Activated CD4-positive, alpha-beta T cell treated with anti-CD3 and anti-CD28 coated beads, Interleukin-10, Interleukin-2, amounts not matched to agents 100 ng/mL and 50 ng/mL, durations not matched to agents 16 hours and 8 hours (primary cell): ENCODE results near the gene RUNDC1.

Experiments
- DNase-seq: peaks from one replicate; pipeline ENCODE4 v3.0.0-alpha.2; 2020

RUNDC1 gene

DNA sequence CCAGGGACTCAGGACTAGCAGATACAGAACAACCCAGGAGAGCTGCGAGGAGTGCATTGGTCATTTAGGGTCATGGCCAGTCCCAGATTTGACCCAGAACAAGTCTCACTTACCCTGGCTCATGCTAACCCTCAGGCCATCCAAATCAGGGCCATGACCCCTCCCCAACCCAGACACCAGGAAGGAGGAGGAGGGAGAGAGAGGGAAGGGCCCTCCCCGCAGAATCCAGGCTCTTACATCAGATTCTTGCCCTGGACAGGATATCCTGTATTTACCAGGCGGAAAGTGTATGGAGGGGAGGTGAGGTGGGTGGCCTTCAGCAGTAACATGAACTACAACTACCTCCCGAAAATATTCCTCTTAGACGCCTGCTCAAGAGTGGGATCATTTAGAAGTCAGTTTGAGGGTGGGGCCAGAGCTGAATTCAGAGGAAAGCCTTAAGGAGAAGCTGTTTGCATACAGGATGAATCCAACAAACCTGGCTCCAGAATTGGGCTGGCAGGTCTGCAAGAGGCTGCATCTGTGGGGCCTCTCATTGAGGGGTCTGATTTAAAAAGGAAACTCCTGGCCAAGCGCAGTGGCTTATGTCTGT, 39.8 kb downstream of the RUNDC1 start:
- DNase-seq: no peak

DNA sequence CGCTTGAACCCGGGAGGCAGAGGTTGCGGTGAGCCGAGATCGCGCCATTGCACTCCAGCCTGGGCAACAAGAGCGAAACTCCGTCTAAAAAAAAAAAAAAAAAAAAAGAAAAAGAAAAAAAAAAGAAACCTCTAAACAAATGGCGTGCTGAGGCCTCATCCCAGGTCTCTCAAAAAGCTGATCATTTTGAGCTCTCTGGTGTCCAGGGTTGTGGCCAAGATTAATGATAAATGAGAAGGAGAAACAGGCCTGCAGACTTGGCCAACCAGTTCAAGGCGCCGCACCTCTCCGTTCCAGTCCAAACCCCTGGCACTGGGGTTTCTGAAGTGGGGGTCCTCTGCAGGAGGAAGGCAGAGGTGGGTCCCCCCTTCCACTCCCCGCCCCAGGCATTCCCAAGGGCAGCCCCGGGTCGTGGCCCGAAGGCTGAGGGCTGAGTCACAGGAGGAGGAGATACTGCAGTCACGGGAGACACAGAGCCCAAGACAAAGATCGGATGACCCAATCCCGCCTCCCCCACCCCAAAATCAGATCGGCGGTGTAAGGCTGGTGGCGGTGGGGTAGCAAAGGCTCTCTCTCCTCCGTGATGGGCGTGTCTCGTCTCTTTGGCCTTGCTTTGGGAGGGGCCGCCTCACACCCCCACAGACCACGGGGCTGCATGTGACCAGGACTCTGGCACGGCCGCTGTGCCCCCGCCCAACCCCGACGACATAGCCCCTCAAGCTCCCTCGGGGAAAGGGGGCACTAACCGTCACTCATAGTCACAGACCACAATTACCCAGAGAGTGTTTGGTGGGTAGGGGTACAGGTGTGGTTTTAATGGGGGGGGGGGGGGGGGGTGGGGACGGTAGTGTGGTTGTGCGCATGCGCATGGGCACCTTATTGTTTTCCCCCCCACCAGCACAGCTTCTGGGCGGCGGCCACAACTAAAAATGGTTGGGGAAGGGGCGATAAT, 40.7 kb downstream of the RUNDC1 start:
- no peak for DNase-seq

DNA sequence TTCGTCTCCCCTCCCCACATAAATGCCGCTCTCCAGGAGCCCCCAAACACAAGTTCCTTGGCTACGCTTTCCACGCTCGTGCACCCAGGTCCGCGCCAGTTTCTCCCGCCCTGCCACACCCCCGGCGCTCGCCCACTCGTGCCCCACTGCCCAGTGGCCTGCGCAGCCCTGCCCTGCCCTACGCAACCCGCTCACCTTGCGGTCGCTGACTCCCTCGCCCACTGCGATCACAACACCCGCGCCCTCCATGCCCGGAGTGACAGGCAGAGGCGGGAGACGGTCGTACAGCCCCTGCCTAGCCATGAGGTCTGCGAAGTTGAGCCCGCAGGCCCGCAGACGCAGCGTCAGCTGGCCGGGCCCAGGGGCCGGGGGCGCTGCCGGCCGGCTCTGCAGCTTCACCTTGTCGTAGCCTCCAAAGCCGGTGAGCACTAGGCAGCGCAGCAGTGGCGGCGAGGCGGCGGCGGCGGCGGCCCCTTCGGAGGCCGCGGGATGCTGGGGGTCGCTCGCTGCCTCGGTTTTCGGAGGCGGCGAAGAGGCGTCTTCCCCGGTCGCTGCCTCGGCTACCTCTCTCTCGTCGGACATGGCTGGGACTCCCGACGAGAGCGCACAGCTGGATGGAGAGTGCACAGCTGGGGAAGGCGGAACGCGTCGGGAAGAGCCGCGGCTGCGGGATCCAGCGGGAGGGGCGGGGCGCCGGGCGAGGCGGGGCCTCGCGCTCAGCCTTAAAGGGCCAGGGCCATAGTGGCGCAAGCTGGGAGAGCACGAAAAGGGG, 41.6 kb downstream of the RUNDC1 start, which contains the start of gene VAT1:
Gene VAT1, minus strand, starts transcription at position 645 of the 772 bp plus-strand sequence. Its CDS starts 63 bp downstream, at position 582.
- DNase-seq: peak; percentile 61

DNA sequence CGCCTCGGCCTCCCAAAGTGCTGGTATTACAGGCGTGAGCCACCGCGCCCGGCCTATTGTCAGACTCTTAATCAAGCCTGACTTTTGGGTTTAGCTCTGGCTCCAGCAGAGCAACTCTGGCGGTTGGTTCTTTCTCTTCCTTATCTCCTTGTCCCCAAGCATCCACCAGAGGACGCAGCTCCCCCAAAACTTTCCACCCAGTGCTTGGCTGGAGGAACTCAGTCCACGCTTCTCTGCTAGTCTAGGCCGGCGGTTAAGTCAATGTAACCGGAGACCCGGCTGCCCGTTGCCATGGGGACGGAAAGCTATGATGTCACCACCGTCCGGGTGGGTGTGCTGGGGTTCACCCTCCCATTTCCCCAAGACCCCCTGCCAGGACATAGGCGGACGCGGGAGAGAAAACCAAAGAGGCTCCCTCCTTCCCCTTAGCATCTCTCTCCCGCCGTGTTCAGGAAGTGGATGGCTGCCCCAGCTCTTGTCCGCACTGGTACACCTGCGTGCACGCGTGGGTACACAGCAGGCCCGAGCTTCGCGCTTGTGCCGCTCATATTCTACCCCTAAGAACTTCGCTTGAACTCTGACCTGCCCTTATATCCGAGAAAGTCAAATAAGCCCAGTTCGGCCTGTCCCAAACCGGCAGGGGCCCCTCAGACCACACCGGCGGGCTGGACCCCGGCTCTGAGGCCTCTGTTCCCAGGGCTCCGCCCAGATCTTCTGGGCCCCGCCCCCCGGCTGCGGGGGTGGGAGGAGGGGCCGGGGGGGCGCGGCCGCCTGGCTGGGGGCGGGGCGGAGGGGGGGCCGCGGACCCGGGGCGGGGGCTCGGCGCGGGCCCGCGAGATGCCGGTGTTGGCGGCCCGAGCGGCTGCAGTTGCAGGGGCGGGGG, 44.3 kb downstream of the RUNDC1 start, which contains the start of gene RND2:
Gene RND2, plus strand, starts transcription at position 825 of the 883 bp plus-strand sequence. CDS start 117 bp downstream, outside the sequence.
- peak; percentile 75 for DNase-seq

DNA sequence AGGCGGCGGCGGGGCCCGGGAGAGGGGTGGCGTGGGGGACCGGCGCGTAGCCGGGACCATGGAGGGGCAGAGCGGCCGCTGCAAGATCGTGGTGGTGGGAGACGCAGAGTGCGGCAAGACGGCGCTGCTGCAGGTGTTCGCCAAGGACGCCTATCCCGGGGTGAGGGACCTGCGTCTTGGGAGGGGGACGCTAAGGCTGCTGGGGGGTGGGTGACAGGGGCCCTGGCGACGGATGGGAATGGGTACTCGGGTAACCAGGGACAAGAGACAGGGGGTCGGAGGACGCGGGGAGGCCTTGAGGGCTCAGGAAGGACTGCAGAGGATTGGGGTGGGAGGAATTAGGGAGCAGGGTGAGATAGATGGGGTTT, 44.9 kb downstream of the RUNDC1 start:
- no peak for DNase-seq

DNA sequence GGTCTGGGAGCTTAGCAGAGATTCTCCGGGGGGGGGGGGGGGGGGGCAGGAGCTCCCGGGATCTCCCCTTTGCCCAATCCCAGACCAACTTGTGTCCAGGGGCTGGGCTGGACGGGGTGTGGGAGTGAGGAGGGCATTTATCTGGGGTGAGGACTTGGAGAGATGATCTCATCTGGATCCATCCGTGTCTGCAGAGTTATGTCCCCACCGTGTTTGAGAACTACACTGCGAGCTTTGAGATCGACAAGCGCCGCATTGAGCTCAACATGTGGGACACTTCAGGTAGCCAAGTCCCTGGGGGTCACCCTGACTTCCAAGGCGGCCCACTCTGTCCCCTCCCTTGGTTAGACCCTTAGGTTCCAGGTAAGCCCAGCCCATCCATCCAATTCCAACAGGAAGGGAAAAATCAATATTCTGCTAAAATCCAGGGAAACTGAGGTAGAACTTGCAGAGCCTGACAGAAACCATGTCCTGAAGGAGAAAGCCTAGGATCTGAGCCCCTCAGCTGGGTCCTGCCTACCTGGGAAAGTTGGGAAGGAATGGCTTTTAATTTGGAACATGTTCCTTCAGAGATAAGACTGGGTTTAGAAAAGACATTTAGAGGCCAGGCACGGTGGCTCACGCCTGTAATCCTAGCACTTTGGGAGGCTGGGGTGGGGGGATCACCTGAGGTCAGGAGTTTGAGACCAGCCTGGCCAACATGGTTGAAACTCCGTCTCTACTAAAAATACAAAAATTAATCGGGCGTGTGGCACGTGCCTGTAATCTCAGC, 45.6 kb downstream of the RUNDC1 start:
- DNase-seq: no peak

DNA sequence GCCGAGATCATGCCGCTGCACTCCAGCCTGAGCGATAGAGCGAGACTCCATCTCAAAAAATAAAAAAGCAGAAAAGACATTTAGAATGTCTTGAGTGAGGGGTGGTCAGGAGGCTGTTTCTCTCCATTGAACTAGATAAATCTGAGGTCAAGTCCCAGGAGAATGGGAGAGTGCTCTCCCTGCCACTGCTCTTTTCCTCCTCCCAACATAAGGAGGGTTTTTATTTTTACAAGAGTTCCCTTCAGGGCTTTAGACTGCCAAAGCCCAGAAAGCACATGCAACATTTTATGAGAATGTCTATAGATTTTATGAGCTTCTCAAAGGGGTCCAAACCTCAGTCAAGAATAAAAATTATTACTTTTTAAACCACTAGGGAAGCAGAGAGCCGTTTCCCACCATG, 46.2 kb downstream of the RUNDC1 start:
- DNase-seq: no peak

DNA sequence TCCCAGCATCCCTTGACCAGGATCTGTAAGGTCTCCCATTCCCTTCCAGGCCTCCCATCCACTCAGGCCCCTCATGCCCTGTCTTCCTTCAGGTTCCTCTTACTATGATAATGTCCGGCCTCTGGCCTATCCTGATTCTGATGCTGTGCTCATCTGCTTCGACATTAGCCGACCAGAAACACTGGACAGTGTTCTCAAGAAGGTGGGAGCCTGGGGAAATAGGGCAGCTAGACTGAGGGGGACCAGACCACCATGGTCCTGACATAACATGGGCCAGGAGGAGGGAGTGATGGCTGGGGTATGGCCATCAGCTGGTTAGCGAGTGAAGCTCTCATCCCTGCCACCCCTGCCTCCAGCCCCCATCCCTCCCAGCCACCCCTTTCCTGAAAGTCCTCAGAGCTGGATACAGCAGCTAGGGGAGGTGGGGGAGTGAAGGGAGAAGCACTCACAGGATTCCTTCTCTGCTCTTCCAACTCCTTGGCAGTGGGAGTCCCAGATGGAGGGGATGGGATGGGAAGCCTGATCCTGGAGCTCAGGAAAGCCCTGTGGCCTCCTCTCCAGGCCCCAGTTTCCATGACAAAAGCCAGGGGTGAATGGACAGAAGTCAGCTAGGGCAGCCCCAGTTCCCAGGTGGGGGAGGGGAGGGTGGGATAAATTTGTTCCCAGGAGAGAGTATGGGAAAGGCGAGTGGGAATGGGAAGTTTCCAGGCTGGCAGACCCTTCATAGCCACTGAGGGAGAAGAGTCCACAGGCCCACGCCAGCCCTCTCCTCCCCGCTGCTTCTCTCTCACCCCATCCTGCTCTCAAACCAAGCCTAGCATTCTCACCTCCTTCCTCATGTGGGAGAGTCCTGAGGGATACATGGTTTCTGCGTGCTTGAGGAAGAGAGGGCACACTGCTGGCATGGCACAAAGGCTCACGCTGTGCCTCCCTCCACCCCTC, 47.0 kb downstream of the RUNDC1 start:
- DNase-seq: no peak

DNA sequence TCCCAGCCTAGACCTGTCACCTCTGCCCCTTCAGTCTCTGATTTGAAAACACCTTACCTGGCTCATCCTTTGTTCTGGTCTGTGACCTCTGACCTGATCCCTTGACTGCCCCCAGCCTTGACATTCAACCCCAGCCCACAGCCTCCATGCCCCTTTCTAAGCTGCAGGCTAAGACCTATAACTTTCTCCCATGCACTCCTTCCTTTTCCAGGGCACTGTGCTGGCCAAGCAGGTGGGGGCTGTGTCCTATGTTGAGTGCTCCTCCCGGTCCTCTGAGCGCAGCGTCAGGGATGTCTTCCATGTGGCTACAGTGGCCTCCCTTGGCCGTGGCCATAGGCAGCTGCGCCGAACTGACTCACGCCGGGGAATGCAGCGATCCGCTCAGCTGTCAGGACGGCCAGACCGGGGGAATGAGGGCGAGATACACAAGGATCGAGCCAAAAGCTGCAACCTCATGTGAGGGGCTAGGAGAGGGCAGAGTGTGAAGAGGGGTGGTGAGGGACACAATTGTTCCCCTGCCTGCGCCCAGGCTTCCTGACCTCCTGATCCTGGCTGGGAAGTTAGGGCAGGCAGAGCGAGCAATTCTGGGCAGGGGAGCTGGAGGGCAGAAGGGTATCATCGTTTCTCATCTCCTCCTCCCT, 48.0 kb downstream of the RUNDC1 start:
- no peak for DNase-seq

DNA sequence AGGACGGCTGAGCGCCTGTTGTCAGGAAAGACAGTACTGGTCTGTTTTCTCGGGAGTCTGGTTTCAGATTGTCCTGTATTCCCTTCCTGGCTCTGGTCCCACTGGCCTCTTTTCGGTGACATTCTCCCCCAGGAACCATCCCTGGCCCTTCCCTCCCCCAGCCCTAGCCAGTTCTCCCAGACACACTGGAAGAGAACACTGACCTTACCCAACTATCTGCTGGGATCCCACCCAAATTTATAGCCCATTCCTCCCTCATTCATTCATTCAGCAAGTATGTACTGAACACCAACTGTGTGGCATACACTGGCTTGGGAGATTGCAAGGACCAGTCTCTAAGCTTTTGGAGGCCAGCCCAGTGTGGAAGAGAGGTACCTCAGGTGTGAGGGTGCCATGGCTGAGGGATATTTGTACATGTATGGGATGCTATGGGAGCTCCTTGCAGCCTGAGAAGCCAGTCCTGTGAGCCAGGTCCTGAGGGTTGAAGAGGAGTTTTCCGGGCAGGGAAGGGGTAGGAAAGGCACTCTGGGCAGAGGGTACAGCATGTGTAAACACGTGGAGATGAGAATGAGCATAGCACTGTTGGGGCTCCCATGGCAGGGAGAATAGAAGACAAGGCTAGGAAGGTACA, 49.9 kb downstream of the RUNDC1 start:
- DNase-seq: no peak

DNA sequence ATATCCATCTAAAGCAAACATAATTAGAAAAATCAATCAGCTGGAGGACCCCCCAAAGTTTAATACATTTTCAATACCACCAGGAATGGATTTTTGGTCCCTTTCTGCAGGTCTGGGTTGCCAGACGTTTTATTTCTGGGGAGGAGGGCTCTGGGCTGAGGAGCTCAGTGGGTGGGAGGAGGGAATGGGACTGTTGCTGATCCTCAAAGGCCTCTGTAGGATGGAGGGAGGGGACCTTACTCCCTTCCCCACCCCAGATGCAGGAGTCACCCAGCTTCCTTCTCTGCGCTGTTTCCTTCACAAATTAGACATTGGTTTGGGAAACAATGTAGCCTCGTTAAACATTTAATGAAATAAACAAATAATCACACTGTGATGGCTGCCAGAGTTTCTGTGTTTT, 51.3 kb downstream of the RUNDC1 start:
- DNase-seq: no peak

DNA sequence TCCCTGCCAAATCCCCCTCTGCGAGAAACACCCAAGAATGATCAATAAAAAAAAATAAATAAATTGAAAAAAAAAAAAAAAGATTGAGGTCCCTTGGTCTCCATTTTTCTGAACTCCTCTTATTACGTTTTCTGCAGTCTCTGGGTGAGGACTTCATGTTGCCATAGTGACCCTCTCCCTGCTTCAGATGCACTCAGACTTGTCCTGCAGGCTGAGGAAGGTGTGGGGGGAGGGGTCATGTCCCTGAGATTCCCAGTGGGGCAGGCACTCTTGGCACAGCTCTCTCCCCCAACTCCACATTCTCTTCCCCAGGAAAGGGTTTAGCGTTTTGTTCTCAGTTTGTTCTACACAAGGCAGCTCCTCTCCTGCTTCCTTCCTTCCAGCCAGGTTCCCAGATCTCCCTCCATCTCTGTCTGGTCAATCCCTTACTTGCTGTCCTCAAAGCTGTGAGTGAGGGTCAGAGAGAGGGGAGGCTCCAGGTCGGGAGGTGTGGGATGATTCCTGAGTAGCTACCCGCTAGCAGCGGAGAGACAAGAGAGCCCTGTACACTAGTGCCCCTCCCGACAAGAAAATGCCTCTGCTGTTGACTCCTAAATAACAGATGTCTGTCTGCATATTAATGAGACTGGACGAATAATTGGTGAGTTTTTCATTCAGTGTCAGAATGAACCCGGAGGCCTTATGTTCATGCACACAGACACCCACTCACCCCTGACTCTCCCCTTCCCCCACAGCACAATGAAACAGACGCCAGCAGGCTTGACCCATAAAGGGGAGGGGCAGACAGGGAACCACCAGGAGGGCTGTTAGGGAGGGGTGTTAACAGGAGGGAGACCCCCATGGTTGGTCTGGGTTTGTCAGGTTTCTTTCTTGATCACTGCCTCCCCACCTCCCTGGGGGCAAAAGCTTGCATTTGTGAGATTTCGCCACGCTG, 53.9 kb downstream of the RUNDC1 start:
- no peak for DNase-seq

DNA sequence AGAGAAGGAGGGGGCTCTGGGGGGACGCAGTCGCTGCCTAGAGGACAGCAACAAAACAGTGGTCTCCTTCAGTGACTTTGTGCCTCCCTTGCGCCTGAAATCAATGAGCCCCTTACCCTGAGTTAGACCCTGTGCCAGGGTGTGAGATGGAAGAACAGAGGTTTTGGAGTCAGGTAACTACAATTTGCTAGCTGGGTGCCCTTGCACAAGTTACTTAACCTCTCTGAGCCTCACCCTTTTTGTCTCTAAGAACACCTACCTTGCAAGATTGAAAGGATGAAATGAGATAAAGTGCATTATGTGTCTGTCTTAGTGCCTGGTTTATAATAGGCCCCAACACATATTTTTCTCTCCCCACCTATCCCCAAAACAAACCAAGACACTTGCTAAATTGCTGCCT, 54.5 kb downstream of the RUNDC1 start:
- no peak for DNase-seq

DNA sequence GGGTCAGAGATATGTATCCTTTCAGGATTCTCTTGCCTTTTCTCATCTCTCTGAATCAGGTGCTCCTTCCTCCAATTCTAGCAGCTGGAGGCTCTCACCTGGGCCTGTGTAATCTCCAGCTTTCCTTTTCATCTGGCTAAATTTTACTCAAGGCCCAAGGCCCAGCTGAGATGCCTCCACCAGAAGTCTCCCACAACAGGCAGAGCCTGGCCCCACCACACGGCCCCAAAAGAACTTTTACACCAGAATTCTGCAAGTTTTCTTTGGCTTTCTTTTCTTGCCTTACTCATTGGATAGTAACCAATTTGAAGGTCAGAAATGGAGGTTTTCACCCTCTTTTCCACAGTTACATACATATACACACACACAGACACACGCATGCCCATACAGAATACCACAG, 59.3 kb downstream of the RUNDC1 start:
- no peak for DNase-seq

DNA sequence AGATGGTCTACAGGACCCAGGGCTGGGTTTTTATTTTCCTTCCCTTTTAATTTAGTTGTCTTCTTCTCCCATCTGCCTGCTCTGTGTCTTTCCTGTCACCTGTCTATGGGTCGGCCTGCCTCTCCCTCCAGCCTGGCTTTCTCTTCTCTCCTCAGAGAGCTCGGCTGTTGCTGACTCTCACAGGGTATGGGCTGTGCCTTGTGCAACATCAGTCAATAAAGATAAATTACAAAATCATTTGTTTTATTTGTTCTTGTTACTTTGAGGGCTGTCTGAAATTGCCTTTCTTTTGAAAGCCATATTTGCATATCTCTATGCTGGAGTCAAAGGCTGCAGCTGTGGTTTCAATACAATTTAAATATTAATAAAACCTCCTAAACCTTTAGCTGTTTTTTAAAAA, 60.3 kb downstream of the RUNDC1 start:
- no peak for DNase-seq

DNA sequence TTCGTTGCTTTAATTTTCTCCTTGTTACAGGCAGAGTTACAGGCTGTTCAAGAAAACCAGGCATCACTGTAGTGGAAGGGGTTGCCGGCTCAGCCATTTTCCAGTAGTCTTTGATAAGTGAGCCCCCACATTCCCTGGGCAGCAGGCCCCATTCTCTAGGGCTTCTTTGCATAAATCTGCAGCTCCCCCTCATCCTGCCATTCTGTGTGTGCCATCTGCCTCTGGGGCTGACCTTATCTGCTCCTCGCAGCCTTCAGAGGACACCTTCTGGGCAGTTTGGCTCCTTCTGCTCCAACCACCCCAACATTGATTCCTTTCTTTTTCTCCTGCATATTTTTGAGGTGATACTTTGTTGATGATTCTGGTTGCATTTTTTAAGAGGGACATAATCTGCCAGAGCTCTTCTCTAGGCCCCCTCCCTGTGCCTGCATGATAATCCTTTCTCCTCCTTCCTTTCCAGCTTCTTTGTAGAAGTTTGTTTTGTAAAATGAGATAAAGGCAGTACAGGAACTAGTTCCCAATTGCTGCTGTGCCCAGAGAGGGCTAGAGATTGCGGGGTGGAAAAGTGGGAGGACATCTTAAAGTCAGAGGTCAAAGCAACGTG, 61.8 kb downstream of the RUNDC1 start:
- DNase-seq: no peak
